CD4-positive, alpha-beta T cell treated with Interferon gamma for 1 hour (primary cell): ENCODE measurements around the gene ERVH48-1.
"Not testable (repeated sequence)": the region's sequence is repeated elsewhere in the genome, so short reads cannot be mapped to it uniquely, and the experiment has no call there.

Source experiments
- DNase-seq: peaks from one replicate; pipeline ENCODE4 v3.0.0-alpha.2; 2020

ERVH48-1 gene

GRCh38 chr21:42938606-42938995 is 13.2 kb upstream of the ERVH48-1 start:
- not testable (repeated sequence) for DNase-seq

- no peak for DNase-seq
Observed at GRCh38 chr21:42937960-42938605, 12.7 kb upstream of the ERVH48-1 start.

- peak; percentile 8 for DNase-seq
Observed at GRCh38 chr21:42937034-42937940, 11.9 kb upstream of the ERVH48-1 start.

GRCh38 chr21:42936360-42936759 is 10.9 kb upstream of the ERVH48-1 start:
- not testable (repeated sequence) for DNase-seq

GRCh38 chr21:42933973-42934372 is 8.5 kb upstream of the ERVH48-1 start:
- not testable (repeated sequence) for DNase-seq

- DNase-seq, result not testable (repeated sequence)
Observed at GRCh38 chr21:42933137-42933970, 7.9 kb upstream of the ERVH48-1 start.

- not testable (repeated sequence) for DNase-seq
Observed at GRCh38 chr21:42932378-42933136, 7.1 kb upstream of the ERVH48-1 start.

GRCh38 chr21:42931560-42932235 is 6.3 kb upstream of the ERVH48-1 start:
- DNase-seq, result no peak

GRCh38 chr21:42929969-42930368 is 4.5 kb upstream of the ERVH48-1 start:
- DNase-seq, result no peak

- DNase-seq, result not testable (repeated sequence)
Observed at GRCh38 chr21:42927474-42928200, 2.2 kb upstream of the ERVH48-1 start.

GRCh38 chr21:42924433-42924751 is 1.0 kb downstream of the ERVH48-1 start:
- DNase-seq, result no peak

- DNase-seq, result peak; percentile 61
Observed at GRCh38 chr21:42923553-42924432, 1.6 kb downstream of the ERVH48-1 start.

GRCh38 chr21:42922918-42923317 is 2.5 kb downstream of the ERVH48-1 start:
- DNase-seq, result no peak

GRCh38 chr21:42921927-42922326 is 3.5 kb downstream of the ERVH48-1 start:
- no peak for DNase-seq

GRCh38 chr21:42918291-42918690 is 7.1 kb downstream of the ERVH48-1 start:
- no peak for DNase-seq

- DNase-seq, result no peak
Observed at GRCh38 chr21:42913476-42913875, 12.0 kb downstream of the ERVH48-1 start.

GRCh38 chr21:42911920-42912319 is 13.5 kb downstream of the ERVH48-1 start:
- DNase-seq, result not testable (repeated sequence)

GRCh38 chr21:42908484-42908883 is 16.9 kb downstream of the ERVH48-1 start:
- not testable (repeated sequence) for DNase-seq

- DNase-seq, result no peak
Observed at GRCh38 chr21:42906233-42906632, 19.2 kb downstream of the ERVH48-1 start.

- no peak for DNase-seq
Observed at GRCh38 chr21:42905195-42905594, 20.2 kb downstream of the ERVH48-1 start.
